ENCODE data around the gene GAPVD1.

Gene GAPVD1

DNA sequence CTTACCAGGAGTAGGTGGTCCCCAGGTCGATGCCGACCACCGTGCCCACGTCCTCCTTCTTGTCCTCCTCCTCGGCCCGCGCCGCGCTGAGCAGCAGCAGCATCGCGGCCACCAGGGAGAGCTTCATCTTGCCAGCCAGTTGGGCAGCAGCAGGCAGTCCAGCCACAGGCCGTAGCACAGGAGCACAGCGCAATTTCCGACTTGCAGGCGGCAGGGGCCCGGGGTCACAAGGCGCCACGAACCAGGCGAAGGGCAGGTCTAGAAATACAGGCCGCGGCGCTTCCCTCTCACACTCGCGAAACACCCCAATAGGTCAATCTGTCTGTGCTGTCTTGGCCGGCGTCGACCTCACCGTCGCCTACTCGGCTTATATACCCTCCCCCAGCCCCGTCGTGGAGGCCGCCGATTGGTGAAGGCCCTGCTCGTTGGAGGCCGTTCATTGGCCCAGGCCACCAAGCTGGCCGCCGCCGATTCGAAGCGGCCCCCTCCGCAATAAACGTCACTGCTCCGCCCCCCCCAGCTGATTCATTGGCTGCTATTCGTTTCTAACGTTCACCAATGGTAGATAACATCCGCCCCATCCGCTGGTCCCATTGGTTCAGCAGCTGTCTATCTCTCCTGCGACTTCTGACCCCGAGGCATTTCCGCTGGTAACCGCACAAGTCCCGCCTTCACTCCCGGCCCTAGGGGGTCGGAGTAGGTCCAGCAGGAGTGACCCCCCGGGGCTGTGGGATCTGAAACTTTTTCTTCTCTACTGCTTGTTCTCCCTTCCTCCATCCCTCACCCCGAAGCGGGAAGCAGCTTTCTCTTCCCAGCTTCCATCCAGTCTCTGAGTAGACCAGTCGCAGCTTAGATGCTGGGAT, 20.4 kb upstream of the GAPVD1 start, which contains the start of gene HSPA5:
TSS of gene HSPA5 (minus strand) at position 344 of the 863 bp plus-strand sequence. CDS start at position 127, 217 bp downstream.
- Histone ChIP-seq H3K18ac (ENCODE audit: low read depth in 1 of 2, low read length in 2 of 2) (peak within 1 kb of the TSS; percentile 93 to 96), H3K4ac (ENCODE audit: low read depth in 1 of 2, low read length in 2 of 2) (peak within 1 kb of the TSS; percentile 93 to 97), H2AFZ (ENCODE audit: low read depth, low read length) (peak within 1 kb of the TSS; percentile 68), H3K4me3 (ENCODE audit: insufficient read depth in 1 of 2, low read depth in 1 of 2, low read length in 2 of 2) (peak within 1 kb of the TSS; percentile 95 to 100), H3K79me1 (replicated peaks; ENCODE audit: low read length, poor library complexity, severe bottlenecking) (no peaks in the 10 kb centered on the region), H3K14ac (ENCODE audit: low read length in 2 of 2) (peak within 1 kb of the TSS in 1 of 2 experiments; percentile 94), H3K9ac (ENCODE audit: low read length) (peak within 1 kb of the TSS; percentile 99), H3K27me3 (ENCODE audit: control insufficient read depth in 1 of 2, insufficient read depth in 1 of 2, low read length in 2 of 2) (no peaks in the 10 kb centered on the region), H2BK5ac (ENCODE audit: low read depth, low read length, poor library complexity, severe bottlenecking) (peak within 1 kb of the TSS; percentile 82), H2AK5ac (ENCODE audit: low read length, severe bottlenecking) (peak within 1 kb of the TSS; percentile 78), H3K36me3 (ENCODE audit: control insufficient read depth in 1 of 2, insufficient read depth in 2 of 2, low read depth in 1 of 2, low read length in 2 of 2) (peaks cover 13 to 43% of the 10 kb centered on the region in 2 experiments), H2BK120ac (ENCODE audit: low read depth, low read length) (peak within 1 kb of the TSS; percentile 80), H3K23ac (ENCODE audit: low read length in 2 of 2) (peak within 1 kb of the TSS; percentile 83 to 99), H3K4me1 (ENCODE audit: control insufficient read depth, insufficient read depth, low read depth, low read length) (peaks cover 5% of the 10 kb centered on the region), H4K91ac (ENCODE audit: low read length) (peak within 1 kb of the TSS; percentile 91), H3K9me3 (ENCODE audit: control insufficient read depth, low read length) (no peaks in the 10 kb centered on the region), H2BK15ac (ENCODE audit: low read depth, poor library complexity, severe bottlenecking) (peak within 1 kb of the TSS; percentile 29), H3K27ac (ENCODE audit: low read length, poor library complexity, severe bottlenecking) (peak within 1 kb of the TSS; percentile 90), H4K8ac (ENCODE audit: low read length) (peak within 1 kb of the TSS; percentile 99), H2BK12ac (ENCODE audit: low read length in 2 of 2) (peak within 1 kb of the TSS; percentile 7 to 67), H3K4me2 (ENCODE audit: low read length, poor library complexity, severe bottlenecking) (peak within 1 kb of the TSS; percentile 52)
- peak; percentile 100 for DNase-seq
- WGBS = under 1% methylated on average over 59 of the region's 59 CpGs

DNA sequence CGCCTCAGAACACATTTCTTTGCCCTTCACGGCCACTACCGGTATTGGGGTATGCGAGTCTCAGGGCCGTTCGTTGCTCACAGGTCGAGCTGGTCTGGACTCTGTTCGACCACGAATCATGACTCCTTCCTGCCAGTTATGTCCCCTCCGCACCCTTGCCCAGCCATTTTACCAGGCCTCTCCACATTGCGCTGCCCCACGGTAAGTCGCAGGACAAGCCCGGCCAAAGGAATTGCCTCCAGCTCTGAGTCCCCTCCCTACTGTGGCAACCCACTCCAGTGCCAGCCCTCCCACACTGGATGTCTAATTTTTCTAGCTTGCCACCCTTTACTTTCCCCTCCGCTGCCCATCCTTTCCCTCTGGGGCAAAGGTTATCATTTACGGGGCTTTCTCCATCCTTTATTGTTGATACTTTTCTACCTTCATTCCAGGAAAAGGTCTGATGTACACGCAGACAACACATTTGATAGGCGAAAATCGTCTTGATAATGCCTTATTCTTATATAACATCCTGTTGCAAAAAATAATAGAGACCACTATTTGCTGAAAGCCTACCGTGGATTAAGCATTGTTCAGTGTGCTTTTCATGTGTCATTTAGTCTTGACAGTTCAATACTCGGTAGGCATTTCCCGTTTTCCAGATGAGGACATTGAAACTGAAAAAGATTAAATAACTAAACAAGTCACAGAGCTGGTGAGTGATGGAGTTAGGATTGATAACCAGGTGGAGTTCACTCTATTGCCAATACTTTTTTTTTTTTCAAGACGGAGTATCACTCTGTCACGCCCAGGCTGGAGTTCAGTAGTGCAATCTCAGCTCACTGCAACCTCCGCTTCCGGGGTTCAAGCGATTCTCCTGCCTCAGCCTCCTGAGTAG, 19.5 kb upstream of the GAPVD1 start:
- Histone ChIP-seq H3K9me3 (ENCODE audit: control insufficient read depth, low read length) (no peaks in the 10 kb centered on the region), H4K8ac (ENCODE audit: low read length) (peak overlapping the region; percentile 99), H3K9ac (ENCODE audit: low read length) (peak overlapping the region; percentile 99), H2BK120ac (ENCODE audit: low read depth, low read length) (peak overlapping the region; percentile 80), H3K4me3 (ENCODE audit: insufficient read depth in 1 of 2, low read depth in 1 of 2, low read length in 2 of 2) (peak overlapping the region; percentile 61 to 97), H3K4me2 (ENCODE audit: low read length, poor library complexity, severe bottlenecking) (peak overlapping the region; percentile 52), H3K27ac (ENCODE audit: low read length, poor library complexity, severe bottlenecking) (peak overlapping the region; percentile 87), H3K14ac (ENCODE audit: low read length in 2 of 2) (peak overlapping the region in 1 of 2 experiments; percentile 94), H2BK5ac (ENCODE audit: low read depth, low read length, poor library complexity, severe bottlenecking) (peak overlapping the region; percentile 3), H3K4ac (ENCODE audit: low read depth in 1 of 2, low read length in 2 of 2) (peak overlapping the region; percentile 93 to 96), H3K27me3 (ENCODE audit: control insufficient read depth in 1 of 2, insufficient read depth in 1 of 2, low read length in 2 of 2) (no peaks in the 10 kb centered on the region), H2AK5ac (ENCODE audit: low read length, severe bottlenecking) (peak overlapping the region; percentile 78), H2BK15ac (ENCODE audit: low read depth, poor library complexity, severe bottlenecking) (peak overlapping the region; percentile 29), H3K18ac (ENCODE audit: low read depth in 1 of 2, low read length in 2 of 2) (peak overlapping the region; percentile 63 to 93), H4K91ac (ENCODE audit: low read length) (peak overlapping the region; percentile 91), H3K79me1 (replicated peaks; ENCODE audit: low read length, poor library complexity, severe bottlenecking) (no peaks in the 10 kb centered on the region), H3K36me3 (ENCODE audit: control insufficient read depth in 1 of 2, insufficient read depth in 2 of 2, low read depth in 1 of 2, low read length in 2 of 2) (peaks cover 13 to 35% of the 10 kb centered on the region in 2 experiments), H2BK12ac (ENCODE audit: low read length in 2 of 2) (peak overlapping the region; percentile 7 to 33), H3K23ac (ENCODE audit: low read length in 2 of 2) (peak overlapping the region; percentile 56 to 83), H2AFZ (ENCODE audit: low read depth, low read length) (peak overlapping the region; percentile 15), H3K4me1 (ENCODE audit: control insufficient read depth, insufficient read depth, low read depth, low read length) (peaks cover 5% of the 10 kb centered on the region)
- 32% methylated on average over 27 of the region's 27 CpGs for WGBS
- no peak for DNase-seq

DNA sequence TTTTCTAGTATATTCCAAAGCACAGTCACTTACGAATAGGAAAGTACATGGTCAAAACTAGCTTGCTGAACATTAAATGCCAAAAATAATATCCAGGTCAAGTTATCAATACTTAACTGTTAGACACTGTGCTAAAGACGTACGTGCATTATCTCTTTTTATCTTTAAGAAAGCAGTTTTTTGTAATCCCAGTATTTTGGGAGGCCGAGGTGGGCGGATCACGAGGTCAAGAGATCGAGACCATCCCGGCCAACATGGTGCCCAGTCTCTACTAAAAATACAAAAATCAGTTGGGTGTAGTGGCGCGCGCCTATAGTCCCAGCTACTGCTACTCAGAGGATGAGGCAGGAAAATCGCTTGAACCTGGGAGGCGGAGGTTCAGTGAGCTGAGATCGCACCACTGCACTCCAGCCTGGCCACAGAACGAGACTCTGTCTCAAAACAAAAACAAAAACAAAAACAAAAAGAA, 17.8 kb upstream of the GAPVD1 start:
- no peak for DNase-seq
- Histone ChIP-seq H3K4me3 (ENCODE audit: insufficient read depth in 1 of 2, low read depth in 1 of 2, low read length in 2 of 2) (no peak overlapping the region), H3K23ac (ENCODE audit: low read length in 2 of 2) (no peak overlapping the region), H3K27me3 (ENCODE audit: control insufficient read depth in 1 of 2, insufficient read depth in 1 of 2, low read length in 2 of 2) (no peaks in the 10 kb centered on the region), H3K9ac (ENCODE audit: low read length) (peak overlapping the region; percentile 70), H2AK5ac (ENCODE audit: low read length, severe bottlenecking) (no peak overlapping the region), H3K27ac (ENCODE audit: low read length, poor library complexity, severe bottlenecking) (no peak overlapping the region), H3K14ac (ENCODE audit: low read length in 2 of 2) (no peak overlapping the region), H2BK15ac (ENCODE audit: low read depth, poor library complexity, severe bottlenecking) (no peak overlapping the region), H3K4ac (ENCODE audit: low read depth in 1 of 2, low read length in 2 of 2) (no peak overlapping the region), H2AFZ (ENCODE audit: low read depth, low read length) (no peak overlapping the region), H3K36me3 (ENCODE audit: control insufficient read depth in 1 of 2, insufficient read depth in 2 of 2, low read depth in 1 of 2, low read length in 2 of 2) (peaks cover 4 to 17% of the 10 kb centered on the region in 2 experiments), H2BK120ac (ENCODE audit: low read depth, low read length) (no peak overlapping the region), H4K91ac (ENCODE audit: low read length) (no peak overlapping the region), H3K18ac (ENCODE audit: low read depth in 1 of 2, low read length in 2 of 2) (peak overlapping the region in 1 of 2 experiments; percentile 34), H4K8ac (ENCODE audit: low read length) (no peak overlapping the region), H3K4me1 (ENCODE audit: control insufficient read depth, insufficient read depth, low read depth, low read length) (peaks cover 1% of the 10 kb centered on the region), H3K4me2 (ENCODE audit: low read length, poor library complexity, severe bottlenecking) (no peak overlapping the region), H2BK12ac (ENCODE audit: low read length in 2 of 2) (no peak overlapping the region), H3K9me3 (ENCODE audit: control insufficient read depth, low read length) (no peaks in the 10 kb centered on the region), H3K79me1 (replicated peaks; ENCODE audit: low read length, poor library complexity, severe bottlenecking) (no peaks in the 10 kb centered on the region), H2BK5ac (ENCODE audit: low read depth, low read length, poor library complexity, severe bottlenecking) (peak overlapping the region; percentile 44)
- WGBS = 98% methylated on average over 14 of the region's 15 CpGs

Data from mesenchymal stem cell (in vitro differentiated cells and primary cell).